CD4-positive, alpha-beta T cell (primary cell): ENCODE results near the gene VSIG2. TPM values are rescaled to one million over a fixed set of nuclear protein-coding genes. Genes with fewer than 3 reads are reported as not detected.

Experiments
- ATAC-seq: fragments of 200-7000 bp; cut with Tn5 transposase; one replicate; pipeline ENCODE4 v1.10.0; 2022; ENCODE audit warnings: mild to moderate bottlenecking; ENCODE audit not compliant: poor library complexity
- CTCF ChIA-PET: fragments of 350-600 bp; sonication (Branson Sonifier 250); formaldehyde crosslinking; loops from one replicate; lab custom pipeline; 2021; ENCODE audit warnings: antibody characterized with exemption, inconsistent platforms; lab: Charles Lee
- POLR2A ChIA-PET: fragments of 350-600 bp; sonication (Branson Sonifier 250); formaldehyde crosslinking; loops from one replicate; lab custom pipeline; 2021; ENCODE audit warnings: antibody characterized with exemption, inconsistent platforms; lab: Charles Lee
- DNase-seq, 14 experiments: peaks; one replicate each; pipeline ENCODE4 v3.0.0-alpha.2; 2013 to 2020; ENCODE audit warnings: mixed read lengths in 2 of 14
- H3K27ac ChIP-seq, 2 donors: one replicate each; pipeline versions ENCODE4 v1.5.1 to v1.7.0; 2013; ENCODE audit warnings: low read length in 2 of 2, low read depth in 1 of 2, mild to moderate bottlenecking in 1 of 2
- H3K27me3 ChIP-seq, 2 experiments: 1 replicate in 1 of 2; 2 replicates in 1 of 2; pipeline versions ENCODE4 v1.6.1 to v1.7.0; 2013; ENCODE audit warnings: low read length in 2 of 2, control low read depth in 1 of 2, mild to moderate bottlenecking in 1 of 2, moderate library complexity in 1 of 2; ENCODE audit not compliant: insufficient read depth in 2 of 2, control insufficient read depth in 1 of 2
- H3K36me3 ChIP-seq: one replicate; pipeline ENCODE4 v1.6.1; 2013; ENCODE audit warnings: low read length, control low read depth; ENCODE audit not compliant: insufficient read depth
- H3K4me1 ChIP-seq: one replicate; pipeline ENCODE4 v1.6.1; 2013; ENCODE audit warnings: low read length, control low read depth; ENCODE audit not compliant: insufficient read depth
- H3K4me3 ChIP-seq: one replicate; pipeline ENCODE4 v1.5.1; 2013; ENCODE audit warnings: mild to moderate bottlenecking, low read length, moderate library complexity
- H3K9me3 ChIP-seq, 2 experiments: 1 replicate in 1 of 2; 2 replicates in 1 of 2; pipeline versions ENCODE4 v1.6.1 to v1.7.0; 2013; ENCODE audit warnings: low read length in 2 of 2, mild to moderate bottlenecking in 2 of 2, control low read depth in 1 of 2, moderate library complexity in 1 of 2; ENCODE audit not compliant: control insufficient read depth in 1 of 2, insufficient read depth in 1 of 2
- H3K27ac Mint-ChIP-seq: one replicate; pipeline ENCODE4 v1.8.0; 2020; ENCODE audit warnings: mixed read lengths
- H3K27me3 Mint-ChIP-seq: one replicate; pipeline ENCODE4 v1.8.0; 2021; ENCODE audit warnings: mixed read lengths
- H3K36me3 Mint-ChIP-seq: one replicate; pipeline ENCODE4 v1.8.0; 2021; ENCODE audit warnings: low read depth, mixed read lengths
- H3K4me1 Mint-ChIP-seq: one replicate; pipeline ENCODE4 v1.8.0; 2021; ENCODE audit warnings: low read depth, mixed read lengths
- H3K4me3 Mint-ChIP-seq: one replicate; pipeline ENCODE4 v1.8.0; 2020; ENCODE audit warnings: mild to moderate bottlenecking, mixed read lengths
- H3K9me3 Mint-ChIP-seq: one replicate; pipeline ENCODE4 v1.8.0; 2020; ENCODE audit warnings: mixed read lengths
- intact Hi-C, 2 experiments: fragments of 100-400 bp; cut with DNase I in 1 of 2; cut with micrococcal nuclease in 1 of 2; formaldehyde crosslinking; loops; one replicate each; pipeline versions ENCODE4 v1.15.1 to v1.9.0; 2023 to 2025; cut with DNase I, micrococcal nuclease
- total RNA-seq, 174 experiments: library from RNA in 2 of 174; stranded (reverse) in 2 of 174; gene quantifications; one replicate each; pipeline ENCODE4 v1.2.3 and lab custom pipeline; 2021 to 2026
- TF ChIP-seq, protein P1 (sequence below): fragments of 200-600 bp; IDR thresholded peaks from one replicate; pipeline ENCODE4 v1.8.0; 2022; ENCODE audit warnings: antibody characterized with exemption, mild to moderate bottlenecking

VSIG2 gene
- total RNA-seq, 2 experiments from 2014 or later: 0.28 TPM; not detected in 1

DNA sequence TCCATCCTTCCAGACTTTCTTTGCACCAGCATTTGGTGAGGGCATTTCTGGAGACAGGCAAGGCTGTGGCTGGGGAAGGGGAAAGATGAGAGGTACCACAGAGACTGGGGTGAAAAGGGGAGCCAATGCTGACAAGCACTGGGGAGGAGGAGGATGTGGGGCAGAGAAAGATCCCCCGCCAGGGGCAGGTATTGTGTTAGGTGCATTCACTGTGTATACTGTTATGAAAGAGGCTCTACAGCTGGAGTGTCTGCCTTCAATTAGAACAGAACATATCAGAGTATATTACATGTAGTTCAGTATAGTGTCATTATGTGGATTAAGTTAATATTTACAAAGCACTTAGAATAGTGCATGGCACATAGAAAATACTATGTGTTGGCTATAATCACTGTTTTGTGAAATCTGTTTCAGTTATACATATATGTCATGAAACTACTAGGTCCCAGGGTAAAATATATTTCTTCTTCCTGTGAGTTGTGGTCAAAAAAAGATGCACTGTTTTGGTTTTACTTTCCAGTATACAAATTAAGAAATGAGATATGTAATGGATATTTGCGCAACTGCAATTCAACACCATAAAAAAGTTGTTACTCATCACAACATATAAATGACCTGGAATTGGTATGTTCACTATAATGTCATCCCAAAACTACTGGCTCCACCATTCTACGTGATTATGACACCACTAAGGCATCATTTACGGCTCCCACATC, 39.7 kb upstream of the VSIG2 start:
- ChIA-PET CTCF (interaction anchor here (1.6 kb wide), 2 partner anchors 9 to 123 kb away, joined by 3 to 4 read pairs; no protein-coding TSS in a partner anchor), POLR2A (no interaction called here)
- no peaks in the 10 kb centered on the region for H3K36me3 ChIP-seq
- H3K27me3 Mint-ChIP-seq: no peaks in the 10 kb centered on the region
- H3K4me3 Mint-ChIP-seq: no peak overlapping the region
- intact Hi-C loops: loop anchor here (2.0 to 10.0 kb wide), 3 partner anchors 27 to 127 kb away; no protein-coding TSS in a partner anchor
- H3K27ac ChIP-seq: no peak overlapping the region
- H3K27me3 ChIP-seq: no peaks in the 10 kb centered on the region
- H3K36me3 Mint-ChIP-seq: no peaks in the 10 kb centered on the region
- H3K4me1 ChIP-seq: no peaks in the 10 kb centered on the region
- peaks cover 36% of the 10 kb centered on the region for H3K4me1 Mint-ChIP-seq
- no peaks in the 10 kb centered on the region for H3K9me3 Mint-ChIP-seq
- no peaks in the 10 kb centered on the region for H3K9me3 ChIP-seq
- H3K27ac Mint-ChIP-seq: no peak overlapping the region
- DNase-seq: no peak
- TF ChIP-seq, protein P1, sequence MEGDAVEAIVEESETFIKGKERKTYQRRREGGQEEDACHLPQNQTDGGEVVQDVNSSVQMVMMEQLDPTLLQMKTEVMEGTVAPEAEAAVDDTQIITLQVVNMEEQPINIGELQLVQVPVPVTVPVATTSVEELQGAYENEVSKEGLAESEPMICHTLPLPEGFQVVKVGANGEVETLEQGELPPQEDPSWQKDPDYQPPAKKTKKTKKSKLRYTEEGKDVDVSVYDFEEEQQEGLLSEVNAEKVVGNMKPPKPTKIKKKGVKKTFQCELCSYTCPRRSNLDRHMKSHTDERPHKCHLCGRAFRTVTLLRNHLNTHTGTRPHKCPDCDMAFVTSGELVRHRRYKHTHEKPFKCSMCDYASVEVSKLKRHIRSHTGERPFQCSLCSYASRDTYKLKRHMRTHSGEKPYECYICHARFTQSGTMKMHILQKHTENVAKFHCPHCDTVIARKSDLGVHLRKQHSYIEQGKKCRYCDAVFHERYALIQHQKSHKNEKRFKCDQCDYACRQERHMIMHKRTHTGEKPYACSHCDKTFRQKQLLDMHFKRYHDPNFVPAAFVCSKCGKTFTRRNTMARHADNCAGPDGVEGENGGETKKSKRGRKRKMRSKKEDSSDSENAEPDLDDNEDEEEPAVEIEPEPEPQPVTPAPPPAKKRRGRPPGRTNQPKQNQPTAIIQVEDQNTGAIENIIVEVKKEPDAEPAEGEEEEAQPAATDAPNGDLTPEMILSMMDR: no peak
- H3K4me3 ChIP-seq: no peak overlapping the region
- no peak for ATAC-seq

DNA sequence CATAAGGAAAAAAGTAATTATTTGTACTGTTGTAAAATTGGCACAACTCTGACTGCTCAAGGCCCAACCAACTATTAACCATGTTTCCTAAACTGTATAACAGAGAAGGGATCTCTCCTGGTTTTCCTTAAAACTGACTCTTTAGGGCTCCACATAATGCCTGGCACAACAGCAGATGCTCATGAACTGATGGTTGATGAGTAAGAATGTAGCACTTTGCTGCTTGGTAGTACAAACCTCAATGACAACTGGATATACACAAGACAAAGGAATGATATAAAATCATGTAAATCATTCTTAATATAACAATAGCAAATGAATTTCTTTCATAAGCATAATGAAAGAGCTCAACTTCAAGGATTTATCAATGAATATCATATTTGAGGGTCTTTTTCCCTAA, 36.5 kb upstream of the VSIG2 start:
- Histone ChIP-seq H3K4me1 (no peaks in the 10 kb centered on the region), H3K4me3 (no peak overlapping the region), H3K27me3 (no peaks in the 10 kb centered on the region), H3K9me3 (no peaks in the 10 kb centered on the region), H3K27ac (no peak overlapping the region), H3K36me3 (no peaks in the 10 kb centered on the region)
- TF ChIP-seq, protein P1: no peak
- H3K27ac Mint-ChIP-seq: no peak overlapping the region
- DNase-seq (no peak), ATAC-seq (no peak)
- peaks cover 31% of the 10 kb centered on the region for H3K4me1 Mint-ChIP-seq
- POLR2A ChIA-PET: no interaction called here
- CTCF ChIA-PET: interaction anchor here (1.1 to 1.7 kb wide), 2 partner anchors 12 to 119 kb away, joined by 4 read pairs; partner anchors contain the start of gene MSANTD2
- no peaks in the 10 kb centered on the region for H3K9me3 Mint-ChIP-seq
- no peaks in the 10 kb centered on the region for H3K36me3 Mint-ChIP-seq
- H3K27me3 Mint-ChIP-seq: no peaks in the 10 kb centered on the region
- no peak overlapping the region for H3K4me3 Mint-ChIP-seq
- intact Hi-C loops: no loop called here

DNA sequence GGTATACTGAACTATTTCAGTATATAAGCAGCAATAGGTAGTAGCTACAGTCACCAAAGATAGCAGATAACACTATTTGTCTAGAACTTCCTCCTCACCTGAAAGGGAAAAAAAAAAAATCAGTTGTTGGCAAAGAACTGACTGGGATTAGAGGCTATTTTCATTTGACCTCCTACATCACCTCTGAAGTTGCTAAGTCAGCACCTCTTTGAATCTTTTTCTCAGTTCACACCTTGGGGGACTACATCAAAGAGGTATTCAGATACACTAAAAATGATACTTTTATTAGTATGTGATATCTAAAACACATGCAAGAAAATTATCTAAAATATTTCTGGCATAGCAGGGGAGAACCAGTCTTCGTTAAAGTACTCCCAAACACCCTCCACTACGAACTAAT, 32.0 kb upstream of the VSIG2 start:
- Histone ChIP-seq H3K27ac (no peak overlapping the region), H3K9me3 (no peaks in the 10 kb centered on the region), H3K4me1 (no peaks in the 10 kb centered on the region), H3K27me3 (no peaks in the 10 kb centered on the region), H3K4me3 (no peak overlapping the region), H3K36me3 (no peaks in the 10 kb centered on the region)
- H3K4me3 Mint-ChIP-seq: no peak overlapping the region
- intact Hi-C loops: no loop called here
- no peak overlapping the region for H3K27ac Mint-ChIP-seq
- DNase-seq (no peak), ATAC-seq (no peak)
- ChIA-PET CTCF (interaction anchor here (1.2 to 1.4 kb wide), 2 partner anchors 15 to 115 kb away, joined by 3 read pairs; no protein-coding TSS in a partner anchor), POLR2A (no interaction called here)
- no peaks in the 10 kb centered on the region for H3K27me3 Mint-ChIP-seq
- H3K9me3 Mint-ChIP-seq: no peaks in the 10 kb centered on the region
- no peaks in the 10 kb centered on the region for H3K36me3 Mint-ChIP-seq
- TF ChIP-seq, protein P1: no peak
- peaks cover 4% of the 10 kb centered on the region for H3K4me1 Mint-ChIP-seq
